Adrenal gland (tissue), 12 donors: ENCODE results near the gene IFTAP. TPM values are rescaled to one million over a fixed set of nuclear protein-coding genes. Genes with fewer than 3 reads are reported as not detected.

ENCODE experiments used
- DNase-seq, 7 donors: peaks; one replicate each; pipeline ENCODE4 v3.0.0-alpha.2; 2019 to 2020
- H3K27ac ChIP-seq, 5 donors: fragments of 200-600 bp; sonication (generic) in 4 of 5; 1 replicate in 3 of 5; 2 replicates in 2 of 5; pipeline versions ENCODE4 v1.5.1 to v1.8.0; 2016 to 2020; ENCODE audit warnings: mild to moderate bottlenecking in 1 of 5
- H3K27me3 ChIP-seq: fragments of 200-600 bp; 2 replicates; pipeline ENCODE4 v1.8.0; 2021
- H3K36me3 ChIP-seq, 2 donors: fragments of 200-600 bp; replicated peaks in 1 of 2; 1 replicate in 1 of 2; 2 replicates in 1 of 2; pipeline versions ENCODE4 v1.5.1 to v1.8.0; 2018 to 2022
- H3K4me1 ChIP-seq, 2 donors: fragments of 200-600 bp; replicated peaks in 1 of 2; 1 replicate in 1 of 2; 2 replicates in 1 of 2; pipeline versions ENCODE4 v1.5.1 to v1.8.0; 2018 to 2021
- H3K4me3 ChIP-seq, 4 donors: fragments of 200-600 bp; sonication (generic) in 3 of 4; one replicate each; pipeline ENCODE4 v1.5.1; 2016 to 2018
- H3K9me3 ChIP-seq, 3 donors: fragments of 200-600 bp; sonication (generic) in 1 of 3; replicated peaks in 1 of 3; 1 replicate in 2 of 3; 2 replicates in 1 of 3; pipeline versions ENCODE4 v1.5.1 to v1.8.0; 2016 to 2021
- CTCF ChIP-seq, 6 experiments: fragments of 450-650 bp in 4 of 6; fragments of 200-600 bp in 2 of 6; sonication (generic) in 1 of 6; IDR thresholded peaks; 1 replicate in 5 of 6; 2 replicates in 1 of 6; pipeline versions ENCODE4 v1.5.1 to v1.8.0; 2016 to 2021; ENCODE audit warnings: antibody characterized with exemption in 6 of 6, mild to moderate bottlenecking in 2 of 6, moderate library complexity in 1 of 6
- POLR2A ChIP-seq, 2 donors: fragments of 450-650 bp; IDR thresholded peaks; one replicate each; pipeline ENCODE4 v1.6.1; 2017; ENCODE audit warnings: antibody characterized with exemption in 2 of 2, mild to moderate bottlenecking in 2 of 2, moderate library complexity in 1 of 2
- WGBS, 4 donors: extraction: QIAGEN DNeasy Blood & Tissue Kit in 2 of 4; methylation state at CpG; one replicate each; pipeline versions ENCODE4 v1.1.5 to v1.1.7; 2013 to 2017; 5-methylcytosine and 5-hydroxymethylcytosine counted together
- intact Hi-C, 2 donors: fragments of 100-400 bp; cut with DNase I; formaldehyde crosslinking; loops; one replicate each; pipeline versions ENCODE4 v1.14.1 to v1.15.0; 2022 to 2023
- polyA plus RNA-seq, 3 donors: library from polyadenylated mRNA; stranded (reverse); fragments of 200-250 nt in 2 of 3; fragments of 350-450 nt in 1 of 3; fragmentation: Illumina TruSeq in 1 of 3; extraction: RNeasy Lipid Tissue Mini Kit (QIAGEN cat#74804) in 1 of 3; gene quantifications; one replicate each; pipeline ENCODE4 v1.2.3, GENCODE V29; 2013 to 2014
- total RNA-seq, 9 donors: library from RNA; depleted of rRNA in 4 of 9; stranded (reverse); fragments of >200 nt in 4 of 9; fragments of 120-200 nt in 1 of 9; fragmentation: NEBNext Ultra II Directional in 1 of 9; extraction: Animal tissue kit (Norgen Biotek cat#: 25700) in 1 of 9; gene quantifications; one replicate each; pipeline versions ENCODE4 v1.1.0 to v1.2.4, GENCODE V29; 2013 to 2023
- donor health status: healthy with polysubstance abuse.
- donor health status: Bipolar disorder and iron deficiency.
- donor health status: DM: yes; HTN: yes; CAD: no.
- donor health status: DM: no; HTN: no; CAD: no.
- donor health status: DM: no; HTN: no; CAD: no.
- donor health status: DM: yes; HTN: yes; CAD: no.

IFTAP gene
- total and polyA plus RNA-seq, 12 donors: 16.2 to 44.7 (median 23.5) TPM

- Histone ChIP-seq H3K9me3 (no peaks in the 10 kb centered on the region), H3K27ac (no peak overlapping the region), H3K4me3 (no peak overlapping the region), H3K4me1 (no peaks in the 10 kb centered on the region), H3K27me3 (no peaks in the 10 kb centered on the region), H3K36me3 (no peaks in the 10 kb centered on the region)
- no peak for DNase-seq
- intact Hi-C loops: no loop called here
- 73 to 86% (median 78%) methylated on average over 4 of the region's 4 CpGs for WGBS, 4 donors
- no peak for TF ChIP-seq POLR2A (IDR thresholded peaks at IDR 0.05)
- TF ChIP-seq CTCF (IDR thresholded peaks at IDR 0.05): no peak
Measured at GRCh38 chr11:36628765-36629244, 34.5 kb downstream of the IFTAP start.

GRCh38 chr11:36631774-36632173, 37.5 kb downstream of the IFTAP start:
- TF ChIP-seq CTCF (IDR thresholded peaks at IDR 0.05): no peak
- no peak for TF ChIP-seq POLR2A (IDR thresholded peaks at IDR 0.05)
- intact Hi-C loops: no loop called here
- H3K4me1 ChIP-seq: no peaks in the 10 kb centered on the region
- no peak overlapping the region for H3K27ac ChIP-seq
- H3K9me3 ChIP-seq: no peaks in the 10 kb centered on the region
- WGBS, 4 donors: 81 to 94% (median 88%) methylated on average over 2 of the region's 2 CpGs
- no peak overlapping the region for H3K4me3 ChIP-seq
- no peaks in the 10 kb centered on the region for H3K36me3 ChIP-seq
- no peak for DNase-seq
- H3K27me3 ChIP-seq: no peaks in the 10 kb centered on the region

- DNase-seq: no peak
- Histone ChIP-seq H3K27ac (no peak overlapping the region), H3K4me1 (no peaks in the 10 kb centered on the region), H3K9me3 (no peaks in the 10 kb centered on the region), H3K4me3 (no peak overlapping the region), H3K27me3 (no peaks in the 10 kb centered on the region), H3K36me3 (no peaks in the 10 kb centered on the region)
- intact Hi-C loops: no loop called here
- TF ChIP-seq POLR2A (IDR thresholded peaks at IDR 0.05): no peak
- WGBS, 4 donors: 88 to 93% (median 91%) methylated on average over 4 of the region's 4 CpGs
Measured at GRCh38 chr11:36635066-36635862, 41.0 kb downstream of the IFTAP start.

GRCh38 chr11:36638556-36638955, 44.3 kb downstream of the IFTAP start:
- 90 to 94% (median 91%) methylated on average over 2 of the region's 2 CpGs for WGBS, 4 donors

More at GRCh38 chr11:36638556-36638955, 44.3 kb downstream of the IFTAP start:
- Histone ChIP-seq H3K4me1 (no peaks in the 10 kb centered on the region), H3K27ac (no peak overlapping the region), H3K9me3 (no peaks in the 10 kb centered on the region), H3K27me3 (no peaks in the 10 kb centered on the region), H3K4me3 (no peak overlapping the region), H3K36me3 (no peaks in the 10 kb centered on the region)
- no peak for DNase-seq
- intact Hi-C loops: no loop called here
- TF ChIP-seq POLR2A (IDR thresholded peaks at IDR 0.05) (no peak), CTCF (IDR thresholded peaks at IDR 0.05) (no peak)
